Hippocampal formation (tissue), 2 donors: ENCODE measurements around the gene ANKS4B.
A peak's percentile ranks its signal among the peaks of the same experiment; 100 is the strongest.
"Not testable (repeated sequence)": the region's sequence is repeated elsewhere in the genome, so short reads cannot be mapped to it uniquely, and the experiment has no call there.

Source experiments
- DNase-seq, 2 donors: peaks; one replicate each; lab custom pipeline; 2025; lab: John Stamatoyannopoulos, UW

ANKS4B gene

GRCh38 chr16:21263640-21264570, 30.4 kb downstream of the ANKS4B start:
- no peak for DNase-seq

GRCh38 chr16:21264571-21265036, 31.1 kb downstream of the ANKS4B start:
- peak in 1 of 2 donors; percentile 7 for DNase-seq

GRCh38 chr16:21265104-21265837, 31.8 kb downstream of the ANKS4B start:
- no peak for DNase-seq

GRCh38 chr16:21267298-21267697, 33.8 kb downstream of the ANKS4B start:
- DNase-seq, result no peak

GRCh38 chr16:21268236-21268635, 34.7 kb downstream of the ANKS4B start:
- no peak for DNase-seq

- no peak for DNase-seq
Observed at GRCh38 chr16:21272253-21272652, 38.8 kb downstream of the ANKS4B start.

GRCh38 chr16:21272763-21273162, 39.3 kb downstream of the ANKS4B start:
- not testable (repeated sequence) for DNase-seq

- no peak for DNase-seq
Observed at GRCh38 chr16:21274172-21274726, 40.8 kb downstream of the ANKS4B start.

GRCh38 chr16:21275529-21275928, 42.0 kb downstream of the ANKS4B start:
- DNase-seq, result no peak

- DNase-seq, result no peak
Observed at GRCh38 chr16:21276090-21276489, 42.6 kb downstream of the ANKS4B start.

- DNase-seq, result no peak
Observed at GRCh38 chr16:21277045-21277926, 43.8 kb downstream of the ANKS4B start.

- no peak for DNase-seq
Observed at GRCh38 chr16:21277927-21278706, 44.6 kb downstream of the ANKS4B start, which contains the start of gene CRYM. CRYM (minus strand) TSS chr16:21278290; CDS start chr16:21278251, 39 bp downstream.

GRCh38 chr16:21279501-21279900, 46.0 kb downstream of the ANKS4B start:
- no peak for DNase-seq

- no peak for DNase-seq
Observed at GRCh38 chr16:21281698-21282389, 48.3 kb downstream of the ANKS4B start.

- no peak for DNase-seq
Observed at GRCh38 chr16:21283521-21284289, 50.2 kb downstream of the ANKS4B start.

GRCh38 chr16:21284414-21284813, 50.9 kb downstream of the ANKS4B start:
- no peak for DNase-seq

- no peak for DNase-seq
Observed at GRCh38 chr16:21285314-21285713, 51.8 kb downstream of the ANKS4B start.

- DNase-seq, result not testable (repeated sequence)
Observed at GRCh38 chr16:21289789-21290188, 56.3 kb downstream of the ANKS4B start.
